ENCODE results near the gene FBXO9.

Gene FBXO9

GRCh38 chr6:53095716-53096115 lies 30.5 kb downstream of the FBXO9 start:
- DNase-seq, result peak; percentile 24

DNA sequence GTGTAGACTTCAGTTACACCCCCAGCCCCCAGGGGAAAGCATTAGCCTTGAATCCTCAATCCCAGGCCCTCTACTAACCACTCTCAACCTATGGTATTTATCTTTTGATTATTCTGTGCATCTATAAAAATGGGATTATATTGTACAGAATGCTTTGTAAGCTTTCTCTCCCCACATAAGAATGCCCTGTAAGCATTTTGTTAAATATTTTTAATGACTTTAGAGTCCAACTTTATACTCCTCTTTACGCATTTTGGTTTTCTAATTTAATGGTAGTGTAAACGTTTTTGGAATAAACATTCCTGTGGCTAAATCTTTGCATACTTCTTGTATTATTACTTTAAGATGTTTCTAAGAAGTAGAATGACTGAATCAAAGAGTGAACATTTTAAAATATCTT lies 35.4 kb downstream of the FBXO9 start:
- DNase-seq, result peak; percentile 16

- DNase-seq, result no peak
These were observed 35.8 kb downstream of the FBXO9 start for GRCh38 chr6:53101006-53101405.

- DNase-seq, result peak; percentile 16
These were observed 38.9 kb downstream of the FBXO9 start for GRCh38 chr6:53103993-53104675.

- no peak for DNase-seq
These were observed 39.7 kb downstream of the FBXO9 start for GRCh38 chr6:53104916-53105315.

DNA sequence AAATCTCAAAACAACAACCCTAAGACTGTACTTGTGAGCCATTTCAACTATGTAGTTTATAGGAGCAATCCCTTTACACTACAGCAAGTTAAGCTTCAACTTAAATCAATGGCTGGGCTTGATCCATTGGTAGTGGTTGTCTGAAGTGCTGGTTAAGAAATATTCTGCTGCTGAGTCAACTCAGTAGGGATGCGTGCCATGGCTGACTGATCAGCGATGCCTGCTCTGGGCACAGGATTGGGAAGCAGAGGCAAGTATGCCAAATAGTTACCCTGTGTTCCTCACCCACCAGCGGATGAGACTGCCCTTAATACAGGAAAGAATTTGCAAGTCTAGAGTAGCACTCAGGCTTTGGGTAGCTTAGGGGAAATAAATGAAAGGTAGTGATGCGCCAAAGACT lies 41.9 kb downstream of the FBXO9 start:
- peak; percentile 58 for DNase-seq

DNA sequence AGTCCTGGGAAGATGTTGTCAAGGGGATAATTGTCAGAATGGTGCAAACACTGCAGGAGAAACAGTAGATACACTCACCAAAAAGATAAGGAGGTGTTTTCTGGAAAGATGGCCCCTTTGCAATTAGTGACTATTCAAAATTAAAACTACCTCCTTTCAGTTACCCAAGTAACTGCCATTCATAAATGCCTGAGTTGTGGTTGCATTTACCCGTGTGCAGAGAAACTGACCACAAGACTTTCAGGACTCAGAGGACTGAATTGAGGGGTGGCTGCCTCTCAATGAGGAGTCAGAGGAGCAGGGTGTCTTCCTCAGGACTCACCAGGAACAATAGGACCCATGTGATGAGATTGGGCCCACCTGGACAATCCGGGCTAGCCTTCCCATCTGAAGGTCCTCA lies 44.4 kb downstream of the FBXO9 start:
- no peak for DNase-seq

DNA sequence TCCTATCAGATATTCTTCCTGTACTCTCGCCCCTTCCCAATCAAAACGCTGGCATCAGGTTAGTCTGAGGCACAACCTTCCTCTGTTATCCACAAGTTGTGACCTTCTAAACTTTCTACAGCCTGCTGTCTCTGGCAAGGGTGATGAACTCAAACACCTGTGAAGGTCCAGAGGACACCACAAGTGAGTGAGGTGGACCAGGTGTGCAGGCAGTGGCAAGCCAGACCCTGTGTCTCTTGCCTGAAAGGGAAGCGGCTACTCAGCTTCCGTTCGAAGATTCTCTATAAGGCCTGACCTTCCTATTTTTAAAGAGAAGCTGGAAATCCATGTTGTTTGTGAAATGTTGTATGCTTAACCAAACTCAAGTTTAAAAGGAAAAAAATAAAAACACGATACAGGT lies 46.7 kb downstream of the FBXO9 start:
- no peak for DNase-seq

- DNase-seq, result no peak
These were observed 47.2 kb downstream of the FBXO9 start for GRCh38 chr6:53112404-53112803.

GRCh38 chr6:53112871-53113270 lies 47.7 kb downstream of the FBXO9 start:
- DNase-seq, result no peak

DNA sequence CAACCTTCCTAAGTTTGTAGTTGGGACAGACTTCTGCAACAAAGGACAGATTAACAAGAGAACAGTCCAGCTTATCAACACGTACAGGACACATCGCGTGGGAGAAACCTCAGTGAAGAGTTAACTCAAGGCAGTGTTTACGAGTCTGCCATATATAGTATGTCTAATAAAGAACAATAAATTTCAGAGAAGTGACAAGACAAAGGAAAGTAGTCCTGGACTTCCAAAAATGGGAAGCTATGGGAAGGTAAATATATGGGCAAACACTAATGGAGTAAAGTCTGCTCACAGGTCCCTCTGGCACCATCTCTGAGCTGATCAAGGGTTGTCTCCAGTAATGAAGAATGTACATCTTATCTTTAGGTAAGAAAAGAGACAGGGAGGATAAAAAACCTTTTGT lies 48.5 kb downstream of the FBXO9 start:
- no peak for DNase-seq

DNA sequence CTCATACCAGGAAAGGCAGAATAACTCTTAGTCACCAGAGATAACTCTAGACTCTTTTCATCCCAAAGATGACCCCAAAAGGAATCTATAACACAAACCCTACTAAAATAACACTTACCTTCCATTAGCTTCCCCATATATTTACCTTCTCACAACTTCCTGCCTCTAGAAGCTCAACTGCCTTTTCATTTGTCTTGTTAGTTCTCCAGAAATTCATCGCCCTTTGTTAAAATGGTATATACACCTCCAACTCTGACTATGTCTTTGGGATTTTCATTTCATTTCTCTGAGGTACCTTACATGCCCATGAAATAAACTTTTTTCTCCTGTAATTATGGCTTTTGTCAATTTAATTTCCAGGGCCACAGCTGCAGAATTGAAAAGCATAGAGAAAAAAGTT lies 49.9 kb downstream of the FBXO9 start:
- DNase-seq, result no peak

- no peak for DNase-seq
These were observed 50.5 kb downstream of the FBXO9 start for GRCh38 chr6:53115741-53116140.

DNA sequence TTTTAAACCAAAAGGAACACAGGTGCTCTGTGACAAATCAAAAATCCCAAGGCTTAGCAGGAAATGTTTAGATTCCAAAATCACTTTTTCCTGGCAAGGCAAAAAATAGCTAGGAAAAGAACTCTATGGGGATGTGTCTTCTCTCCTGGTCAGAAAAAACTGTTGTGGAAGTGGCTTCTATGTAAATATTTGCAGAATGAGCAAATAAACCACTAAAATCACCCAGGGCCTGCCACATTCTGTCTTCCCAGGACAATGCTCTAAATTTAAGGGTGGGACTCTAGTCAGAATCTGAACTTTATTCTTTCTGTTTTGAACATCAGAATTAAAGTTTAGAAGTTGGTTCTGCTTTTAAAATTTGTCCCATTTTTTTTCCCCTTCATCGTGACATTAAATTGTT lies 54.1 kb downstream of the FBXO9 start:
- peak; percentile 3 for DNase-seq

DNA sequence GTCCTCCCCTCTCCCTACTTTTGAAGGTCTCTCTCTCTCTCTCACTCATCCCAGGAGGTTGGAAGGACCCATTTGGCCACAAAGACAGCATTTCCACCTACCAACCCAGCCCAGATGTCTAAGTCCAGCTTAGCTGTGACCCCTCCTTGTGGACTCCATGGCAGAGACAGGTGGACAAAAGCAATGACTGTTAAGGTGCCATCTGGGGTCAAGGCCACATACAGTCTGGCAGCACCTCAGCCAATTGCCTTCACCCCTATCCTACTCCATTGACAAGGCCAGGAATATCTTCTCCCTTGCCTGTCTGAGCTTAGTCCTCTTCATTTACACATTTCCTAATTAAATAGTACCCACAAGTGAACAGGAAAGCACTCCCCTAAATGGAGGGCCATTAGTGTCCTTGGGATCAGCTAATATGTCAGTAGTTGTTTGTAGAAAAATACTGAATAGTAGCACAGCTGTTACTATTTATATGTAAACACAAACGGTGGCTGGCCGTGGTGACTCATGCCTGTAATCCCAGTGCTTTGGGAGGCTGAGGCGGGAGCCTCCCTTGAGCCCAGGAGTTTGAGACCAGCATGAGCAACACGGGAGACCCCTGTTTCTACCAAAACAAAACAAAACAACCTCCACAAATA lies 54.7 kb downstream of the FBXO9 start:
- peak; percentile 23 for DNase-seq

DNA sequence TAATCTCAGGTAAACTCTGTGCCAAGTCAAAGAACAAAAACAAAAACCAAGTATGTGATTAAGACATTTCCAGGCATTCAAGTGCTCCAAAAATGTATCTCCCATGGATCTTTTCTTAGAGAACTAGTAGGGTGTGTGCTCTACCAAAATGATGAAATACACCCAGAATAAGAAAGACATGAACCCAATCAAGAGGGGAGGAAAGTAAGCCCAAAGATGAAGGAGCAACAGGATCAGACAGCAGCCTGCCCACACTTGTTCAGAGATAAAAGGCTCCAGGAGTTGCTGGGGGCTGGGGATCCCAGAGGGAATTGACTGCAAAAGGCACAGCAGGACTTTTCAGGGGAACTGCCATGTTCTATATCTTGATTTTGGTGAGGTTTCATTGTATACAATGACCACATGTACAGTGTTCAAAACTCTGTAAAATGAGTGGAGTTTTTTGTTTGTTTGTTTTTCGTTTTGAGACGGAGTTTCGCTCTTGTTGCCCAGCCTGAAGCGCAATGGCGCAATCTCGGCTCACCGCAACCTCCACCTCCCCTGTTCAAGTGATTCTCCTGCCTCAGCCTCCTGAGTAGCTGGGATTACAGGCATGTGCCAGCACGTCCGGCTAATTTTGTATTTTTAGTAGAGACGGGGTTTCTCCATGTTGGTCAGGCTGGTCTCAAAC lies 59.1 kb downstream of the FBXO9 start:
- no peak for DNase-seq

GRCh38 chr6:53125276-53125675 lies 60.1 kb downstream of the FBXO9 start:
- no peak for DNase-seq

GRCh38 chr6:53128842-53129241 lies 63.6 kb downstream of the FBXO9 start:
- DNase-seq, result peak; percentile 18

- DNase-seq, result no peak
These were observed 65.5 kb downstream of the FBXO9 start for GRCh38 chr6:53130569-53131290.

DNA sequence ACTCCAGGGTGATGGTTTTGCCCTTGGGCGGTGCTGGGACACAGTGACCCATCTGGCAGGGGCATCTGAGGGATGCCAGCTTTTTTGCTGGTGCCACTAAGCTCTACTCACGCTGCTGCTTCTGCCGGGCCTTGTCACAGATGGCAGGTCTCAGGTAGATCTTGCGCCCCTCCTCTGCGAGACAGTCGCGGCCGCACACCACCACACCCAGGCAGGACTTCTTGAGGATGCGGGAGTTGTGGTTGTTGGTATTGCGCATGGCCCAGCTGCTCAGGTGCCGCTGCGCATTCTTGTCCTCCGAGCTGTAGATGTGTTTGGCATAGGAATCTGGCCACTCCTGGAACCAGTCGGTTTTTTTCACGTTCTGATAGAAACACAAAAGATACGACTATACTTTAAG lies 68.8 kb downstream of the FBXO9 start:
- DNase-seq, result no peak

- DNase-seq, result no peak
These were observed 69.5 kb downstream of the FBXO9 start for GRCh38 chr6:53134601-53135235.

DNA sequence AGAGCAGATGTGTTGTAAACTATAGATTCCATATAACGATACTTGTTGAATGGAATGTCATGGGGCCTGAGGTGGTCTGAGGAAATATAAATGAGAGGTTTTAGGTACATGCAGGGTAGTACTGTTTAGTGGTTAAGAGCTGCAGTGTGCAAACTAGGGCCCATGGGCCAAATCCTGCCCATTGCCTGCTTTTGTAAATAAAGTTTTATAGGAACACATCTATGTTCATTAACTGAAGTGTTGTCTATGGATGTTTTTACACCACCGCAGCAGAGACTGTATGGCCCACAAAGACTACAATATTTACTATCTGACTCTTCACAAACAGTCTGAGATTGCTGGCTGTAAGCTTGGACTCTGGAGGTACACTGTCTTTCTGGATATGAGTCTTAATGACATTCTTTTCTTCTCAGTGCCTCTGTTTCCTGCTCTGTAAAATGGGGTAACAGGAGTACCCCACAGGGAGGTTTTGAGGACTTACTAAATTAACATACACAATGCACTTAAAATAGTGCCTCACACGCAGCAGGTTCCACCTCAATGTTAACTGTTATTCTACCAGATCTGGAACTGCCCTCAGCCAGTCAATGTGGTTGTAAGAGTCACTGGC lies 70.9 kb downstream of the FBXO9 start:
- no peak for DNase-seq
